Fibroblast of pulmonary artery (primary cell): ENCODE results near the gene SEMA3C.

ENCODE experiments used
- DNase-seq: peaks from one replicate; pipeline ENCODE4 v3.0.0-alpha.2; 2010; ENCODE audit warnings: low read depth
- H3K4me3 ChIP-seq: replicated peaks from 2 replicates; pipeline ENCODE4 v1.5.1; 2011; ENCODE audit warnings: low read depth, mild to moderate bottlenecking, control low read depth, low read length, moderate library complexity
- TF ChIP-seq, protein P1 (sequence below): IDR thresholded peaks from 2 replicates; pipeline ENCODE4 v1.5.1; 2011; ENCODE audit warnings: mild to moderate bottlenecking, control low read depth, low read length, inconsistent platforms; ENCODE audit errors: missing control alignments

SEMA3C gene

DNA sequence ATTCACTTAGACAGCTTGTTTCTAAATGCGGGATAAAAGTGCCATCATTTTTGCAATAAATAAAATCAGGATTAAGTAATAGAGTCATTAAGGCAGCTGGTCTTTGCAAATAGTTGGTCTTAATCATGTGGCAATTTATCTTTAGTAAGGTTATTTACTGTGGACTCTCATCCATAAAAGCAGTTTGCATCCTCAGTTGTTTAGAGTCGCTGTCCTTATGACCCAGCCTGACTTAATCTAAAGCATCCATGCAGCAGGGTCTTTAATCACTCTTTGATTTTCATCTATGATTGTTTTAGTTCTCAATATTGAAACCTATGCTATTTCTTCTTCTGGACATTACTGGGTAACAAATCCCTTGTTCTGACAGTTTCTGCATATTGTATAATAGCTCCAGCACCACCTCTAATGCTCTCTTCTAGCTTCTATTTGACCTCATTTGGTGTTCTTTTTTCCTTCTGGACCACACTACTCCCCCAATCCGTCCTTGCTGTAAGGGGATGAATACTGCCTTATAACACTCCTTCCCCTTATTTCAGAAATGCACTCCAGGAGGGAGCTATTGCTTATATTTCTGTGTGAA is 185.4 kb downstream of the SEMA3C start:
- TF ChIP-seq, protein P1, sequence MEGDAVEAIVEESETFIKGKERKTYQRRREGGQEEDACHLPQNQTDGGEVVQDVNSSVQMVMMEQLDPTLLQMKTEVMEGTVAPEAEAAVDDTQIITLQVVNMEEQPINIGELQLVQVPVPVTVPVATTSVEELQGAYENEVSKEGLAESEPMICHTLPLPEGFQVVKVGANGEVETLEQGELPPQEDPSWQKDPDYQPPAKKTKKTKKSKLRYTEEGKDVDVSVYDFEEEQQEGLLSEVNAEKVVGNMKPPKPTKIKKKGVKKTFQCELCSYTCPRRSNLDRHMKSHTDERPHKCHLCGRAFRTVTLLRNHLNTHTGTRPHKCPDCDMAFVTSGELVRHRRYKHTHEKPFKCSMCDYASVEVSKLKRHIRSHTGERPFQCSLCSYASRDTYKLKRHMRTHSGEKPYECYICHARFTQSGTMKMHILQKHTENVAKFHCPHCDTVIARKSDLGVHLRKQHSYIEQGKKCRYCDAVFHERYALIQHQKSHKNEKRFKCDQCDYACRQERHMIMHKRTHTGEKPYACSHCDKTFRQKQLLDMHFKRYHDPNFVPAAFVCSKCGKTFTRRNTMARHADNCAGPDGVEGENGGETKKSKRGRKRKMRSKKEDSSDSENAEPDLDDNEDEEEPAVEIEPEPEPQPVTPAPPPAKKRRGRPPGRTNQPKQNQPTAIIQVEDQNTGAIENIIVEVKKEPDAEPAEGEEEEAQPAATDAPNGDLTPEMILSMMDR, result no peak
- H3K4me3 ChIP-seq, result no peak overlapping the region
- DNase-seq, result no peak

DNA sequence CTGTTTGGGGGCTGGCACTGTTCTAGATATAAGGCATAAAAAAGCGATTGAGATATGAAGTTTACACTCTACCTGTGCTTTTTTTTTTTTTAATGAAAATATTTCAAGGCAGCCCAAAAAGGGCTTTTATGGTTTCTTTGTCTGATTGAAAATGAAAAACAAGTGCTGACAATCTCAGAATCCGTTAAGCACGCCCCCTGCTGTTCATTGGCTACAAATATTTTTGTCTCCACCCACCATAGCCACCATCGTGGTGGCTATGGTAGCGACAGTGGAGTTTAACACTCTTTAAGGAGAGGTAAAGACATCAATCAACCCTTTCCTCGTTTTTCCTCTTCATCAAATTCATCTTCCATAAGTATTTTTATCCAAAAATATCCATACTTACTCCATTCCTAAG is 186.2 kb downstream of the SEMA3C start:
- DNase-seq, result no peak
- H3K4me3 ChIP-seq, result no peak overlapping the region
- TF ChIP-seq, protein P1, result peak; percentile 7

DNA sequence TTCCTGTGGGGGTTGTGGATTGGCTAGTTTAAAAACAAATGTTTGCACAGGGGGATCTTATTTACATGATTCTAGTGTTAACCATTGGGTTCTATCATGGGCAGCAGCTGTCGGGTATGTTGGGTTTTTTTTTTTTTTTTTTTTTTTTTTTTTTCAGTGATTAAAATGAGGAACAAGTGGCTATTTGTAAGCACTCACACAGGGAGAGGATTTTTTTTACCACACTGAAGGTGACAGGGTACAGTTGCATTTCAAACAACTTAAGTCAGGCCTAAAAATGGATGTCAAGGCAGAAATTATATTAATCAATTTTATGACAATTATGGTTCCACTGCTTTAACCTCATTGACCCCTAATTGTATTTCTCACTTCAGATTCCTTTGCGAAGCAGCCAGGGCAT is 187.6 kb downstream of the SEMA3C start:
- H3K4me3 ChIP-seq, result no peak overlapping the region
- TF ChIP-seq, protein P1, result no peak

DNA sequence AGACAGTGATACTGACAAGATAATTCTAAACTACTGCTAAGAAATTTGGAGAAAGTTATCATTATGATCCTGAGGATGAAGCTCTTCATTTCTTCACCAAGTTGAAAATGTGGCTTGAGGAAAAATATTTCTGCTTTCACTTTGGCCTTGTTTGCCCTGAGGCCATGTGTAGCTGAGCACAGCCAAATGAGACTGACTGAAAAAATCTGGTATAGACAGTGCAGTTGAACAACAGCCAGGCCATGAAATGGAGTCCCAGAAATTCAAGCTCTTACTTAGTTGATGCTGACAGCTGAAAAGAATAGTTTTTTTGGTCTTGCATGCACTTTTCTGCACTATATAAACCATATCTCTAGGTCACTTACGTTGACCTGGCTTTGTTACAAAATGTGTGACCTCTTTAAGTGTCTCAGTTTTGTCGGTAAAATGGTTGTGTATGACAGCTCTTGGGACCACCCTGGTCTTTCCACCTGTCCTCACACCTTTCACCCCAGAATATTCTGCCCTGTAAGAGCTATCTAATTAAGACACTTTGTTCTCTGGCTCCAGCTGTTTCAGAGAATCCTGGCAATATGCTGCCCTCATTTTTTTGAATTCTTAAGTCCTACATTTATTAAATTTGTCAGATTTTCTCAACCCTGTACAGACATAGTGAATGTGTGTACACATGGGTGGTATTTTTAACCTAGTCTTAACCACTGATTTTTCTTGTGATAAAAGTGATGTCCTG is 189.1 kb downstream of the SEMA3C start:
- TF ChIP-seq, protein P1, result no peak
- DNase-seq, result peak; percentile 44
- H3K4me3 ChIP-seq, result no peak overlapping the region

More for the DNA sequence above, 187.6 kb downstream of the SEMA3C start:
- no peak for DNase-seq

DNA sequence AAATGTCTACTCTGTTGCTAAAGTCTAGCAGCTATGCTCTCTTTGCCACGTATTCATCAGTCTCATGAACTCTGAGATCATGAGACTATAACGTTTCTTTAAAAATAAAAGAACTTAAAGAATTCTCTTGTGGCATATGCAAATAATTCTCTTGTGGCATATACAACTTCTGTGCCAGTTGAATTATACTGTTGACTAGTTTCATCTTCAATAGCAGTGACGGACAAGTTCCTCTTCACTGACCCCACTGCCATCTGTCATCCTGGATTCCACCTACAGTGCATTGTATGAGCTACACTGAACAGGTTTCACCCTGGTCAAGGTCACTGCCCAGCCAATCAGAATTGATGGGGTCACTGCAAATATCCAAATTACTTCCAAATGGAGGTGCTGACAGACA is 192.2 kb downstream of the SEMA3C start:
- DNase-seq, result no peak
- TF ChIP-seq, protein P1, result no peak
- H3K4me3 ChIP-seq, result no peak overlapping the region

DNA sequence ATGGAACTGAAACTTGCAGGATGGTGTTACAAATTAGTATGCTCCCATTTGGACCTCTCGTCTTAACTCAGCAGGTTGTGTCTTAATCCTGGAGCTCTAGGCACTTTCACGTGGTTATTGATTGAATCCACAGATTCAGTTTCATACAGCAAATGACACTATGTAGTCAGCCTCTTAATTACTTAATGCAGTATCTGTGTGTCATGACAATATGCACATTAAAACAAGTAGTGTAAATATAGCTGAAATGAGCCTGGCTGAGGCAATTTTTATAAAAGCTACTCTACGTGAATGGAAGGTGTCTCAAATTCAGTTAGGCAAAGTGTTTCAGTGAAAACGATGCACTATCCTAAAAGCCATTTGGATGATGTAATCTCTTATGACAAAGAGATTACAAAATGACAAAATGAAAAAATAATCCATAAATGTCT is 193.7 kb downstream of the SEMA3C start:
- no peak for DNase-seq
- TF ChIP-seq, protein P1, result no peak

More for the DNA sequence above, 193.7 kb downstream of the SEMA3C start:
- no peak overlapping the region for H3K4me3 ChIP-seq
